Ammon's horn (tissue), 1 donor: ENCODE results near the gene TMPRSS12.
A peak's percentile ranks its signal among the peaks of the same experiment; 100 is the strongest.
"Not testable (repeated sequence)": the region's sequence is repeated elsewhere in the genome, so short reads cannot be mapped to it uniquely, and the experiment has no call there.

Experiments used
- DNase-seq: peaks from one replicate; pipeline ENCODE4 v3.0.0-alpha.2; 2016; ENCODE audit warnings: low spot score

The TMPRSS12 gene, protein sequence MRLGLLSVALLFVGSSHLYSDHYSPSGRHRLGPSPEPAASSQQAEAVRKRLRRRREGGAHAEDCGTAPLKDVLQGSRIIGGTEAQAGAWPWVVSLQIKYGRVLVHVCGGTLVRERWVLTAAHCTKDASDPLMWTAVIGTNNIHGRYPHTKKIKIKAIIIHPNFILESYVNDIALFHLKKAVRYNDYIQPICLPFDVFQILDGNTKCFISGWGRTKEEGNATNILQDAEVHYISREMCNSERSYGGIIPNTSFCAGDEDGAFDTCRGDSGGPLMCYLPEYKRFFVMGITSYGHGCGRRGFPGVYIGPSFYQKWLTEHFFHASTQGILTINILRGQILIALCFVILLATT

GRCh38 chr12:50842637-50843493 is at the start of gene TMPRSS12:
TMPRSS12 (plus strand) TSS chr12:50842926; CDS start chr12:50842965, 39 bp downstream.
- peak; percentile 4 for DNase-seq

DNA sequence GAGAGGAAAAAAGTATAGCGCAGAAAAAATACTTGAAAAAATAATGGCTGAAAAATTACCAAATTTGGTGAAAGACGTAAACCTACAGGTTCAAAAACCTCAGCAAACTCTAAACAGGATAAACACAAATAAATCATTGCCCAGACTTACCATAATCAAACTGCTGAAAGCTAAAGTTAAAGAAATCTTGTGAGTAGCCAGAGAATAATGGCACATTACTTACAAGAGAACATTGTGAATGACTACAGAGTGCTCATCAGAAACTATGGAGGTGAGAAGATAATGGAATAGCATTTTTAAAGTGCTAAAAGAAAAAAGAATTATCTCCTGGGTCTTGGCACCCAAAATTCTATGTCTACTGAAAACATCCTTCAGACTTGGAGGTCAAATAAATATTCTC is 42.8 kb upstream of the TMPRSS12 start:
- DNase-seq: no peak

DNA sequence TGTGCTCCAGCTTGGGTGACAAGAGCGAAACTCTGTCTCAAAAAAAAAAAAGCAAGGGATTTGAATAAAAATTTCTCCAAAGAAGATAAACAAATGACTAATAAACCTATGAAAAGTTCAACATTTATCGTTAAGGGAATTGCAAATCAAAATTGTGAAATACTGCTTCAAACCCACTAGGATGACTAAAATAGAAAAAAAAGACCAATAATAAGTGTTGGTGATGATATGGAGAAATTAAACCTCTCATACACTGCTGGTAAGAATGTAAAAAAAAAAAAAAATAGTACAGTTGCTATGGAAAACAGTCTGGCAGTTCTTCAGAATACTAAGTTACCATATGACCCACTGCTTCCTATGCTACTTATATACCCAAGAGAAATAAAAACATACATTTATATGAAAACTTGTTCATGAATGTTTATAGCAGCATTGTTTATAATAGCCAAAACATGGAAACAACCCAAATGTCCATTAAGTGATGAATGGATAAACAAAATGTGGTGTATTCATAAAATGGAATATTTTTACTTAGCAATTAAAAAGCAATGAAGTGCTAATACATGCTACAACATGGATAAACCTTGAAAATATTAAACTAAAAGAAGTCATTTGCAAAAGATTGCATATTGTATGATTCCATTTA is 39.4 kb upstream of the TMPRSS12 start:
- no peak for DNase-seq

GRCh38 chr12:50806176-50806575 is 36.5 kb upstream of the TMPRSS12 start:
- peak; percentile 50 for DNase-seq

- DNase-seq: not testable (repeated sequence)
Measured at GRCh38 chr12:50809131-50809530, 33.6 kb upstream of the TMPRSS12 start.

- DNase-seq: not testable (repeated sequence)
Measured at GRCh38 chr12:50814921-50815320, 27.8 kb upstream of the TMPRSS12 start.

GRCh38 chr12:50820177-50820576 is 22.5 kb upstream of the TMPRSS12 start:
- no peak for DNase-seq

GRCh38 chr12:50822082-50822481 is 20.6 kb upstream of the TMPRSS12 start:
- DNase-seq: no peak

- DNase-seq: not testable (repeated sequence)
Measured at GRCh38 chr12:50823724-50824123, 19.0 kb upstream of the TMPRSS12 start.

- no peak for DNase-seq
Measured at GRCh38 chr12:50824914-50825313, 17.8 kb upstream of the TMPRSS12 start.

- DNase-seq: peak; percentile 66
Measured at GRCh38 chr12:50825372-50825838, 17.3 kb upstream of the TMPRSS12 start.

GRCh38 chr12:50828121-50828520 is 14.6 kb upstream of the TMPRSS12 start:
- no peak for DNase-seq

GRCh38 chr12:50828886-50829285 is 13.8 kb upstream of the TMPRSS12 start:
- DNase-seq: peak; percentile 13

DNA sequence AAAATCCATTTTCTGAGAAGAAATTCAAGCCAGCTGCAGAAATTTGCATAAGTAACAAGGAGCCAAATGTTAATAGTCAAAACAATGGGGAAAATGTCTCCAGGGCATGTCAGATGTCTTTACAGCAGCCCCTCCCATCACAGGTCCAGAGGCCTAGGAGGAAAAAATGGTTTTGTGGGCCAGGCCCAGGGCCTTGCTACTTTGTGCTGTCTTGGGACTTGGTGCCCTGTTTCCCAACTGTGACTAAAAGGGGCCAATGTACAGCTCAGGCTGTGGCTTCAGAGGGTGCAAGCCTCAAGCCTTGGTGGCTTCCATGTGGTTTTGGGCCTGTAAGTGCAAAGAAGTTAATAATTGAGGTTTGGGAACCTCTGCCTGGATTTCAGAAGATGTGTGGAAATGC is 8.9 kb upstream of the TMPRSS12 start:
- DNase-seq: not testable (repeated sequence)

GRCh38 chr12:50839042-50839441 is 3.7 kb upstream of the TMPRSS12 start:
- DNase-seq: peak; percentile 45

DNA sequence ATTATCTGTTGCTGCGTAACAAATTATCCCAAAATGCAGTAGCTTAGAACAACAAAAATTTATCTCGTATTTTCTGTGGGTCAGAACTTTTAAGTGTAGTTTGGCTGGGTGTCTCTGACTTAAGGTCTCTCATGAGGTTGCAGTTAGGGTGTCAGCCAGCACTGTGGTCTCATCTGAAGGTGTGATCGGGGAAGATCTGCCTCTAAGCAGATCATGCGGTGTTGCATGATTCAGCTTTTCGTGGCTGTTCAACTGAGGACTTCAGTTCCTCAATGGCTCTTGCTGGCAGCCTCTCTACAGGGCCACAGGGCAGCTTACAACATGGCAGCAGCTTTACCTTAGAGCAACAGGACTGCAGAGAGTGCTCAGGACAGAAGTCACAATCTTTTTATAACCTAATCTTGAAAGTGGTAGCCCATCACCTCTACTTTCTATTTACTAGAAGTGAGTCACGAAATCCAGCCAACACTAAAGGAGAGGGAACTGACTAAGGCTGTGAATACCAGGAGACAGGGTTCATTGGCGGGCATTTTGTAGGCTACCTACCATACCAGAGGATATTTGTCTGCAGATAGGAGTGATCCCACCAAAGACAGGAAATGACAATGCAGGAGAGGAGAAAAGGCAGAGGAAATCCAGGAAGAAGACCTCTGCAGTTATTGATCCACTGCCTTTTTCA is 1.8 kb upstream of the TMPRSS12 start:
- no peak for DNase-seq

GRCh38 chr12:50841716-50842531 is 802 bp upstream of the TMPRSS12 start:
- no peak for DNase-seq

DNA sequence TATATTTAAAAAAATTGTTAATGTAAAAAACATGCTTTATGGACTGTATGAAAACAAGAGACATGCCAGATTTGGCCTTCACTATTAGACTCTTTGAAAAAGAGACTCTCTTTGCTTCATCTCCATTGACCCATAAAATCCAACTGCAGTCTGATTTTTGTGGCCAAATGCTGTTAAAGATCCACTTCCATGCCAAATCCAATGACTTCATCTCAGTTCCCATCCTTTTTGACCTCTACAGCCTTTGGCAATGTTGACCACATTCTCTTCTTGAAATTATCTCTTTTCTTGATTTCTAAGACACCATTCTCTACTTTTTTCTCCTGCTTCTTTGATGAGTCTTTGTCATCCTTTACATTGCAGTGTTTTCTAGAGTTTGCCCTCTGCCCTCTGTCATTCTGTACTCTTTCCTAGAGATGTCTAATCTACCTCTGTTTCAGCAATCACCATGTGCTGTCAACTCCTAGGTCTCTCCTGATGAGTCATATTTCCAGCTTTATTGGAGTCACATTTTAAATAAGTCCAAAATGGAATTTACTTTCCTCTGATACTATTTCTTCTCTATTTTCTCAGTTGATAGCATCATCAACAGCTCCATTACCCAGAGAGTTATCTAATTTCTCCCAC is 2.4 kb downstream of the TMPRSS12 start:
- no peak for DNase-seq

DNA sequence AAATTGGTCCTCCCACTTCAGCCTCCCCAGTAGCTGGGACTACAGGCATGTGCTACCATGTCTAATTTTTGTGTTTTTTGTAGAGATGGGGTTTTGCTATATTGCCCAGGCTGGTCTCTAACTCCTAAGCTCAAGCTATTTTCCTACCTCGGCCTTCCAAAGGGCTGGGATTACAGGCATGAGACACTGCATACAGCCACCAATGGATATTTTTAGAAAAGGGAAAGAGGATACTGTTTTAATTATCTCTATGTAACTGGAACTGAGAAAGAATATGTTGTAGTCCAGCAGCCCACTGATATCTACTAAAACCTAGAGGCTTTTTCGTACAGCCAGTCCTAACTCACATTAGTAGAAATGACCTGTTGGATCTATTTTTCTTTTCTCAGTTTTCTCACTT is 6.2 kb downstream of the TMPRSS12 start:
- DNase-seq: no peak

GRCh38 chr12:50855218-50855617 is 12.5 kb downstream of the TMPRSS12 start:
- not testable (repeated sequence) for DNase-seq
